Transverse colon (tissue), 4 donors: ENCODE measurements around the gene IFITM1.

Experiments used
- CTCF ChIP-seq, 5 experiments: fragments of 200-600 bp in 3 of 5; fragments of 450-650 bp in 2 of 5; sonication (generic) in 3 of 5; IDR thresholded peaks; 1 replicate in 2 of 5; 2 replicates in 3 of 5; pipeline ENCODE4 v1.5.1; 2016 to 2017; ENCODE audit warnings: antibody characterized with exemption in 5 of 5, inconsistent platforms in 3 of 5, mild to moderate bottlenecking in 2 of 5, moderate library complexity in 1 of 5
- EP300 ChIP-seq: sonication (generic); formaldehyde crosslinking; IDR thresholded peaks from one replicate; pipeline ENCODE4 v1.6.1; 2017; ENCODE audit warnings: antibody characterized with exemption, low read depth
- POLR2AphosphoS5 ChIP-seq, 3 donors: sonication (generic); formaldehyde crosslinking; IDR thresholded peaks; one replicate each; pipeline ENCODE4 v1.6.1; 2016; ENCODE audit warnings: antibody characterized with exemption in 3 of 3

GRCh38 chr11:339963-340362 is 26.1 kb downstream of the IFITM1 start:
- TF ChIP-seq CTCF (IDR thresholded peaks at IDR 0.05) (no peak), POLR2AphosphoS5 (IDR thresholded peaks at IDR 0.05) (no peak), EP300 (no peak)
